Hematopoietic multipotent progenitor cell (in vitro differentiated cells): Measurements from ENCODE around the gene GALNT14. TPM values are rescaled to one million over a fixed set of nuclear protein-coding genes. Genes with fewer than 3 reads are reported as not detected.

Experiments used
- DNase-seq, 3 donors: peaks; one replicate each; pipeline ENCODE4 v3.0.0-alpha.2; 2011 to 2015; ENCODE audit warnings: low read depth in 2 of 3, low spot score in 2 of 3
- total RNA-seq: library from RNA; depleted of rRNA; stranded (reverse); fragments of >200 nt; gene quantifications from one replicate; pipeline ENCODE4 v1.2.3, GENCODE V29; 2012

GALNT14 gene
- total RNA-seq, 1 donor = 12.9 TPM

GRCh38 chr2:31020713-31021112 is 117.5 kb downstream of the GALNT14 start:
- no peak for DNase-seq

GRCh38 chr2:31018280-31018679 is 120.0 kb downstream of the GALNT14 start:
- DNase-seq = no peak

GRCh38 chr2:31016648-31017047 is 121.6 kb downstream of the GALNT14 start:
- DNase-seq = no peak

GRCh38 chr2:31014516-31014915 is 123.7 kb downstream of the GALNT14 start:
- DNase-seq = no peak

- DNase-seq = no peak
Observed at GRCh38 chr2:31013301-31013700, 124.9 kb downstream of the GALNT14 start.

- no peak for DNase-seq
Observed at GRCh38 chr2:31012406-31012805, 125.8 kb downstream of the GALNT14 start.

- no peak for DNase-seq
Observed at GRCh38 chr2:31011587-31011986, 126.7 kb downstream of the GALNT14 start.

GRCh38 chr2:31008561-31009114 is 129.6 kb downstream of the GALNT14 start:
- DNase-seq = no peak

GRCh38 chr2:31004257-31004656 is 134.0 kb downstream of the GALNT14 start:
- DNase-seq = no peak

- no peak for DNase-seq
Observed at GRCh38 chr2:31003749-31004148, 134.5 kb downstream of the GALNT14 start.

- DNase-seq = no peak
Observed at GRCh38 chr2:31002537-31003150, 135.6 kb downstream of the GALNT14 start.

- DNase-seq = no peak
Observed at GRCh38 chr2:31000970-31001369, 137.3 kb downstream of the GALNT14 start.

- DNase-seq = no peak
Observed at GRCh38 chr2:30998672-30999071, 139.6 kb downstream of the GALNT14 start.

GRCh38 chr2:30997979-30998378 is 140.3 kb downstream of the GALNT14 start:
- no peak for DNase-seq

GRCh38 chr2:30994227-30995056 is 143.8 kb downstream of the GALNT14 start:
- no peak for DNase-seq

- no peak for DNase-seq
Observed at GRCh38 chr2:30992781-30993180, 145.5 kb downstream of the GALNT14 start.

GRCh38 chr2:30990671-30991070 is 147.6 kb downstream of the GALNT14 start:
- no peak for DNase-seq

GRCh38 chr2:30990176-30990575 is 148.1 kb downstream of the GALNT14 start:
- DNase-seq = no peak

GRCh38 chr2:30989746-30990145 is 148.5 kb downstream of the GALNT14 start:
- no peak for DNase-seq

- no peak for DNase-seq
Observed at GRCh38 chr2:30987566-30987965, 150.7 kb downstream of the GALNT14 start.

GRCh38 chr2:30986231-30986580 is 152.0 kb downstream of the GALNT14 start:
- no peak for DNase-seq
